Measurements from ENCODE around the gene FREM1. TPM values are rescaled to one million over a fixed set of nuclear protein-coding genes. Genes with fewer than 3 reads are reported as not detected.

FREM1 gene
- total RNA-seq, 1 donor from 2014 or later = not detected

DNA sequence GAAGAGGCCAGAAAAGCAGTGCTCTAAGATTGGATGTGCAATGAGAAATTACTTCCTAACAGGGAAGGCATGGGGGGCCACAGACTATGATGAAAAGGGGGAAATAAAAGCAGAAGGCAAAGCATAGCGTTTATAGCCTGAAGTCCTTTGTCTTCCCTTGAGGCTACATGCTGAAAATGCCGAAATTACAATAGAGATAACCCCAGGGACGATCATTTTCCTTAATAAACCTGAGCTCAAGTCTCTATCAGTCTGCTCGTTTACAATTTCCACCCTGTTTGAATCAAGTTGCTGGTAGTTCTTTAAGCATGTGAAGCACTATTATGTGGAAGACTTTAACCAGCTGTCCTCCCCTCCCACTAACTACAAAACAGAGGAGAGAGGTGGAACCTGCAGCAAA, 60.4 kb downstream of the FREM1 start:
- intact Hi-C loops (cut with micrococcal nuclease) = loop anchor here (5.0 kb wide), 1 partner anchor 233 kb away; no protein-coding TSS in a partner anchor
- H3K4me3 Mint-ChIP-seq = no peak overlapping the region
- no peaks in the 10 kb centered on the region for H3K9me3 Mint-ChIP-seq
- H3K27ac Mint-ChIP-seq = no peak overlapping the region
- H3K27me3 Mint-ChIP-seq (ENCODE audit: insufficient read depth) = peaks cover 6% of the 10 kb centered on the region
- no peak for DNase-seq (ENCODE audit: low spot score)
- no peaks in the 10 kb centered on the region for H3K4me1 Mint-ChIP-seq (ENCODE audit: low read depth)
- H3K36me3 Mint-ChIP-seq (ENCODE audit: low read depth) = no peaks in the 10 kb centered on the region

DNA sequence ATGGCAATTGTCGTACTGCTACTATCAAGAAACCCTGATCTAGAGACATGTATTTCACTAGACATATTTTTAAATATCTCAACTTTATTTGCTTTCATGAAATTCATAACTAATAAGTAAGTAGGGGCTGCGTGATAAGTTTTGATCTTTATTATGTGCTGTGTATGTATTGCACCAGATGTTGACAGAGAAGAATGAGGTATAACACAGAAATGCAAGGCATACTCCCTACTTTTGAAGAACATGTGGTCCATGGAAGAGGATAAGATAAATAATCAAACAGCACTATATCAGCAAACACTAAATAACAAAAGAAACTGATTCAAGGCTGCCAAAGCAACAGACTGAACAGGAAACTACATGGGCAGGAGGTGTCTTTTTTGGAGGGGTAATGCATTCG, 60.9 kb downstream of the FREM1 start:
- Mint-ChIP-seq H3K27me3 (ENCODE audit: insufficient read depth) (peaks cover 6% of the 10 kb centered on the region), H3K4me3 (no peak overlapping the region), H3K27ac (no peak overlapping the region), H3K36me3 (ENCODE audit: low read depth) (no peaks in the 10 kb centered on the region), H3K4me1 (ENCODE audit: low read depth) (no peaks in the 10 kb centered on the region), H3K9me3 (no peaks in the 10 kb centered on the region)
- intact Hi-C loops (cut with micrococcal nuclease) = no loop called here
- DNase-seq (ENCODE audit: low spot score) = no peak

GRCh38 chr9:14846871-14847311, 63.3 kb downstream of the FREM1 start:
- no peaks in the 10 kb centered on the region for H3K36me3 Mint-ChIP-seq (ENCODE audit: low read depth)
- intact Hi-C loops (cut with micrococcal nuclease) = loop anchor here (1.0 kb wide), 1 partner anchor 288 kb away; no protein-coding TSS in a partner anchor

GRCh38 chr9:14843163-14843562, 67.1 kb downstream of the FREM1 start:
- no peak overlapping the region for H3K27ac Mint-ChIP-seq
- H3K4me1 Mint-ChIP-seq (ENCODE audit: low read depth) = no peaks in the 10 kb centered on the region
- peaks cover 2% of the 10 kb centered on the region for H3K27me3 Mint-ChIP-seq (ENCODE audit: insufficient read depth)
- H3K9me3 Mint-ChIP-seq = no peaks in the 10 kb centered on the region
- H3K36me3 Mint-ChIP-seq (ENCODE audit: low read depth) = no peaks in the 10 kb centered on the region
- DNase-seq (ENCODE audit: low spot score) = no peak
- intact Hi-C loops (cut with micrococcal nuclease) = no loop called here
- no peak overlapping the region for H3K4me3 Mint-ChIP-seq

More at GRCh38 chr9:14846871-14847311, 63.3 kb downstream of the FREM1 start:
- no peak overlapping the region for H3K27ac Mint-ChIP-seq
- peaks cover 7% of the 10 kb centered on the region for H3K27me3 Mint-ChIP-seq (ENCODE audit: insufficient read depth)
- no peaks in the 10 kb centered on the region for H3K9me3 Mint-ChIP-seq
- DNase-seq (ENCODE audit: low spot score) = peak; percentile 42
- no peaks in the 10 kb centered on the region for H3K4me1 Mint-ChIP-seq (ENCODE audit: low read depth)
- H3K4me3 Mint-ChIP-seq = no peak overlapping the region

DNA sequence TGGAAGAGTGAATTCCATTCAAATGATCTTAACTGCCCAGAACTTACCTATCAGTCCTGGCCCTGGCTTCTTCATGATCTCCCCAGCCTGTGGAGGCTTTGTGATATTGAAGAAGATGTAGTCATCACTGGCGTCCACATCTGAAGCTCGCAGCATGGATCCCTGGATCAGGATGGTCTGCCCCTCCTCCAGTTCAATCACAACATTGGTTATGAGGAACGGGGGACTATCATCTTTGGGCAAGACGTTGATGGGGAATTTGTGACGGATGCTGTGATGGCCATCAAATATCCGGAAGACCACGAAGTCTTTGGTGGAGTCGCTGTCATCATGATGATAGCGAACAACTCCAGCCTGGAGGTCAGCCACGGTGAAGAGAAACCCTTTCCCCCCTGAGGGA, 68.0 kb downstream of the FREM1 start:
- Mint-ChIP-seq H3K27me3 (ENCODE audit: insufficient read depth) (peaks cover 2% of the 10 kb centered on the region), H3K4me1 (ENCODE audit: low read depth) (no peaks in the 10 kb centered on the region), H3K4me3 (no peak overlapping the region), H3K36me3 (ENCODE audit: low read depth) (no peaks in the 10 kb centered on the region), H3K9me3 (no peaks in the 10 kb centered on the region), H3K27ac (no peak overlapping the region)
- intact Hi-C loops (cut with micrococcal nuclease) = no loop called here
- no peak for DNase-seq (ENCODE audit: low spot score)

- intact Hi-C loops (cut with micrococcal nuclease) = no loop called here
Measured at GRCh38 chr9:14838701-14839100, 71.5 kb downstream of the FREM1 start.

DNA sequence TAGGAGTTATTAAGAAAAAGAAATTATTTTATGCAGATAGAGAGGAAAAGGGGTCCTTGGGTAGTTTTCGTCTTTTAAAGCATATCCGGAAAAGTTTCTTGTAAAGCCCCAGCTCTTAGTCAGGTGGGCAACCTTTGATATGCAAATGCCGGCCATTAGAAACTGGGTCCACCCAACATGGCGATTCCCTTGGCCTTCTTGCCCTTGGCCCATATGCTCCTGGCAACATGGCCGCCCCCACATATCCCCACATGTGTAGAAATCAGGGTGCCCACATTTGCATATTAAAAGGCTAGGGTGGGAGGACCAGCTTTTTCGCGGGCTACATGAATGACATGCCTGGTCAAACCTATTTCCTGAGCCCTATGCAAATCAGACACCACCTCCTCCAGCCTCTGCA, 73.3 kb downstream of the FREM1 start:
- Mint-ChIP-seq H3K4me1 (ENCODE audit: low read depth) (no peaks in the 10 kb centered on the region), H3K9me3 (no peaks in the 10 kb centered on the region), H3K27ac (no peak overlapping the region), H3K4me3 (no peak overlapping the region), H3K27me3 (ENCODE audit: insufficient read depth) (no peaks in the 10 kb centered on the region), H3K36me3 (ENCODE audit: low read depth) (no peaks in the 10 kb centered on the region)
- DNase-seq (ENCODE audit: low spot score) = no peak
- intact Hi-C loops (cut with micrococcal nuclease) = no loop called here

More at GRCh38 chr9:14838701-14839100, 71.5 kb downstream of the FREM1 start:
- Mint-ChIP-seq H3K36me3 (ENCODE audit: low read depth) (no peaks in the 10 kb centered on the region), H3K9me3 (no peaks in the 10 kb centered on the region), H3K4me3 (no peak overlapping the region), H3K27me3 (ENCODE audit: insufficient read depth) (no peaks in the 10 kb centered on the region), H3K27ac (no peak overlapping the region), H3K4me1 (ENCODE audit: low read depth) (no peaks in the 10 kb centered on the region)
- DNase-seq (ENCODE audit: low spot score) = no peak

DNA sequence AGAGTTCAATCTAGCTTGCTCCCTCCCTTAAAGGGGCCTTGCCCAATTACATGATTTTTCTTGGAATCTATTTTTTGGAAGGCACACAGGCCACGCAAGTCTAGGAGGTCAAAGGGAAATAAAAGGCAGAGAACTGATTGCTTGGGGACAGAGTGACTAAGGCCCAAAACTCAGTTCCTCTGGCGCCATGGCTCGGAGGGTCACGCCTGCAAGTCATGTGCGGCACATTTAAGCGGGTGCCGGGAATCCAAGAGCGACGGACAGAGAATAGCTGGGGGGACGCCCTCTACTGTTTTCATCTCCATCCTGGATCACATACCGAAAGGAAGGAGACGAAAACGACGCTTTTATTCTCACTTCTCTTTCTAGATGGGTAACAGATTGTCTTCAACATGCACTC, 78.6 kb downstream of the FREM1 start:
- no peaks in the 10 kb centered on the region for H3K36me3 Mint-ChIP-seq (ENCODE audit: low read depth)
- H3K27ac Mint-ChIP-seq = no peak overlapping the region
- H3K9me3 Mint-ChIP-seq = no peaks in the 10 kb centered on the region
- H3K27me3 Mint-ChIP-seq (ENCODE audit: insufficient read depth) = no peaks in the 10 kb centered on the region
- no peak overlapping the region for H3K4me3 Mint-ChIP-seq
- intact Hi-C loops (cut with micrococcal nuclease) = no loop called here
- no peaks in the 10 kb centered on the region for H3K4me1 Mint-ChIP-seq (ENCODE audit: low read depth)
- DNase-seq (ENCODE audit: low spot score) = no peak

DNA sequence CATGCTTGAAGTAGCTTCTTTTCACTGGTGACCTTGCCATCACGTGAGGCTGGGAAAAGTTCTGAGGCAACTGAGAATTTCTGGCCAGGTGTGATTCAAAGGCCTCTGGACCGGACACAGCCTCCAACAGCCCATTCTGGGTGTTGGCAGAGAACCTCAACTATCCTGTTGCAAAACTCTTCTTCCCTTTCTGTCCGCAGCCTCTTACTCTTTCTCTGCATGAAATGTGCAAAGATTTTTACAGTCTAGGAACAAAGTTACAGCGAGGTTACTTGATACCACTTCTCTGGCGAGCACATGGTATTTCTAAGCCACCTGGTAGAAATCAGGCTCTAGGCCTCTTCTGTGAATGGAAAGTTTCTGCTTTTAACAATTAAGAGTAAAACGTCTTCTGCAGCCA, 79.2 kb downstream of the FREM1 start:
- no peak for DNase-seq (ENCODE audit: low spot score)
- Mint-ChIP-seq H3K9me3 (no peaks in the 10 kb centered on the region), H3K36me3 (ENCODE audit: low read depth) (no peaks in the 10 kb centered on the region), H3K27me3 (ENCODE audit: insufficient read depth) (no peaks in the 10 kb centered on the region), H3K4me3 (no peak overlapping the region), H3K27ac (no peak overlapping the region), H3K4me1 (ENCODE audit: low read depth) (no peaks in the 10 kb centered on the region)
- intact Hi-C loops (cut with micrococcal nuclease) = no loop called here

- intact Hi-C loops (cut with micrococcal nuclease) = no loop called here
- Mint-ChIP-seq H3K4me1 (ENCODE audit: low read depth) (no peaks in the 10 kb centered on the region), H3K36me3 (ENCODE audit: low read depth) (no peaks in the 10 kb centered on the region), H3K27me3 (ENCODE audit: insufficient read depth) (no peaks in the 10 kb centered on the region), H3K9me3 (no peaks in the 10 kb centered on the region), H3K4me3 (no peak overlapping the region), H3K27ac (no peak overlapping the region)
- DNase-seq (ENCODE audit: low spot score) = no peak
Measured at GRCh38 chr9:14830057-14830456, 80.2 kb downstream of the FREM1 start.

DNA sequence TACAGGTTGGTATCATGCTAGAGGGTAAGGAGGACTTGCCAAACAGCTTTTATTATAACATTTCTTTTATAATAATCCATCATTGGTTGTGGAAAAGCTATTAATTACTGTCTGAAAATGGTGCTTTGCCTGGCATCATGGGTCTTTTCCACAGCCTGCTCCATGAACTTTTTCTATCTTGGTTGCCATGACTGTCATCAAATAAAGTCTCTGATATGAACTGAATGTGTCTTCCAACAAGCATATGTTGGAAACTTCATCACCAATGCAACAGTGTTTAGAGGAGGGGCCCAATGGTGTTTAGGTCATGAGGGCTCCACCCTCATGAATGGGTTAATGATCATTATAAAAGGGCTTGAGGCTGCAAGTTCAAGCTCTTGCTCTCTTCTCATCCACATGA, 81.0 kb downstream of the FREM1 start:
- no peaks in the 10 kb centered on the region for H3K9me3 Mint-ChIP-seq
- intact Hi-C loops (cut with micrococcal nuclease) = no loop called here
- DNase-seq (ENCODE audit: low spot score) = no peak
- H3K4me1 Mint-ChIP-seq (ENCODE audit: low read depth) = no peaks in the 10 kb centered on the region
- H3K27me3 Mint-ChIP-seq (ENCODE audit: insufficient read depth) = no peaks in the 10 kb centered on the region
- no peak overlapping the region for H3K4me3 Mint-ChIP-seq
- no peak overlapping the region for H3K27ac Mint-ChIP-seq
- no peaks in the 10 kb centered on the region for H3K36me3 Mint-ChIP-seq (ENCODE audit: low read depth)

DNA sequence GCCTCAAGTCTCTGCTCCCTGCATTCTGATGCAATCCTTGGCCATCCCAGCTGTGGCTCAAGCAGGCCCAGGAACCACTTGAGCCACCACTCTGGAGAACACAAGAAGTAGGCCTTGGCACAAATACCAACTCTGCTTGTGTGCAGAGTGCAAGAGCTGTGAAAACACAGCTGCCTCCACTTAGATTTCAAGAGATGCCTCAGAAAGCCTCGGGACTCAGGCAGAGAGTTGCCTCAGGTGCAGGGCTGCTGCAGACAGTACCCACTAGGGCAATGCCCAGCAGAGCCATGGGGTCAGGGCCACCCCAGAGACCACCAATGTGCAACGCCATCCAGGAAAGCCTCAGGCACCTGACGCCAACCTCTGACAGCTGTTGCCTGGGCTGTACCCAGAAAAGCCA, 82.4 kb downstream of the FREM1 start:
- Mint-ChIP-seq H3K36me3 (ENCODE audit: low read depth) (no peaks in the 10 kb centered on the region), H3K27me3 (ENCODE audit: insufficient read depth) (no peaks in the 10 kb centered on the region)

GRCh38 chr9:14824481-14824880, 85.7 kb downstream of the FREM1 start:
- Mint-ChIP-seq H3K4me1 (ENCODE audit: low read depth) (no peaks in the 10 kb centered on the region), H3K27me3 (ENCODE audit: insufficient read depth) (no peaks in the 10 kb centered on the region), H3K36me3 (ENCODE audit: low read depth) (no peaks in the 10 kb centered on the region), H3K9me3 (no peaks in the 10 kb centered on the region), H3K27ac (no peak overlapping the region), H3K4me3 (no peak overlapping the region)
- intact Hi-C loops (cut with micrococcal nuclease) = no loop called here
- DNase-seq (ENCODE audit: low spot score) = no peak

More for the DNA sequence above, 82.4 kb downstream of the FREM1 start:
- intact Hi-C loops (cut with micrococcal nuclease) = no loop called here
- Mint-ChIP-seq H3K4me1 (ENCODE audit: low read depth) (no peaks in the 10 kb centered on the region), H3K27ac (no peak overlapping the region), H3K9me3 (no peaks in the 10 kb centered on the region), H3K4me3 (no peak overlapping the region)
- no peak for DNase-seq (ENCODE audit: low spot score)

- no peak for DNase-seq (ENCODE audit: low spot score)
- no peaks in the 10 kb centered on the region for H3K4me1 Mint-ChIP-seq (ENCODE audit: low read depth)
- no peak overlapping the region for H3K4me3 Mint-ChIP-seq
- no peaks in the 10 kb centered on the region for H3K9me3 Mint-ChIP-seq
- intact Hi-C loops (cut with micrococcal nuclease) = no loop called here
- no peaks in the 10 kb centered on the region for H3K27me3 Mint-ChIP-seq (ENCODE audit: insufficient read depth)
- no peak overlapping the region for H3K27ac Mint-ChIP-seq
- H3K36me3 Mint-ChIP-seq (ENCODE audit: low read depth) = no peaks in the 10 kb centered on the region
Measured at GRCh38 chr9:14823800-14824199, 86.4 kb downstream of the FREM1 start.

All from activated T-helper 1 cell treated with anti-CD3 and anti-CD28 coated beads, Interleukin-12 subunit alpha, Interleukin-12 subunit beta, Interleukin-2, Interleukin-4 antibody, amounts not matched to agents 30 ng/mL and 10 ng/mL and 1 ng/mL, durations not matched to agents 14 hours and 24 hours and 36 hours (primary cell).